T-helper 2 cell treated with Interferon-gamma antibody and Interleukin-4, amounts not matched to agents 5 μg/mL and 100 μg/mL, for 36 hours (primary cell): ENCODE data around the gene CBARP.
"Not testable (repeated sequence)": the region's sequence is repeated elsewhere in the genome, so short reads cannot be mapped to it uniquely, and the experiment has no call there.

Source experiments
- DNase-seq: peaks from one replicate; pipeline ENCODE4 v3.0.0; 2021; ENCODE audit warnings: low spot score
- H3K27ac Mint-ChIP-seq: one replicate; pipeline ENCODE4 v1.8.0; 2021; ENCODE audit warnings: mild to moderate bottlenecking, mixed read lengths
- H3K27me3 Mint-ChIP-seq: one replicate; pipeline ENCODE4 v1.8.0; 2021; ENCODE audit warnings: low read depth, mixed read lengths
- H3K36me3 Mint-ChIP-seq: one replicate; pipeline ENCODE4 v1.8.0; 2021; ENCODE audit warnings: low read depth, mixed read lengths
- H3K4me1 Mint-ChIP-seq: one replicate; pipeline ENCODE4 v1.8.0; 2021; ENCODE audit warnings: low read depth, mixed read lengths
- H3K4me3 Mint-ChIP-seq: one replicate; pipeline ENCODE4 v1.8.0; 2022; ENCODE audit warnings: mild to moderate bottlenecking, moderate library complexity, mixed read lengths
- H3K9me3 Mint-ChIP-seq: one replicate; pipeline ENCODE4 v1.8.0; 2021; ENCODE audit warnings: mixed read lengths

Gene CBARP

DNA sequence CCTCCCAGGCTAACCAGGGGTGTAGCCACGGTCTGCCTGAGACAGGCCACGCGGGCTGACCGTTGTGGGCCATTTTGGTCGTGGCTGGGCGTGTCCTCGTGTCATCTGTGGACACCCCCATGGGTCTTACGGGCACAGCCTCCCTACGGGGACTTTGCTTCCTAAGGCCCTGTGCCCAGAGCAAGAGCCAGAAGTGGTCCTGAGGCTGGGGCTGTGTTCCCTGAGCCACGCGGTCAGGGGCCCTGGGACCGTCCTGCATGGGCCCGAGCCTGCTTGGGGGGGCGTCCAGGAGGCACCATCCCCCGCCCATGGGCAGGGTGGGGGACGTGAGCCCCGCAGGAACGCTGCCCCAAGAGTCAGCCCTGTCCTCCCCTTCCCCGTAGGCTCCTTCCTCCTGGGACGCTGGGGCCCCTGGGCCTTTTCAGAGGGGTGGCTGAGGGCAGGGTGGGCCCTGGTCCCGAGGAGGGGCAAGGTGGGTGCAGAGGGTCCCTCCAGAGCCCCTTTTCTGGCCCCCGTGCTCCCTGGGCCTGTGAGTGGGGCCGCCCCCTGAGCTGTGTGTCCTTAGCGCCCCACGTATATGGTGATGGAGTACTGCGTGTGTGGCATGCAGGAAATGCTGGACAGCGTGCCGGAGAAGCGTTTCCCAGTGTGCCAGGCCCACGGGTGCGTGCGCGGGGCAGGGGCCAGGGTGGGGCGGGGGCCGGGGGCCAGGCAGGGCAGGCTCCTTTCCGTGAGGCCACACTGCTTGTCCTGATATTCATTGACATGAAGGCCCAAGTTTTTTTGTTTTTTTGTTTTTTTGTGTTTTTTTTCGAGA, 18.8 kb downstream of the CBARP start:
- peaks cover 2% of the 10 kb centered on the region for H3K36me3 Mint-ChIP-seq

GRCh38 chr19:1217366-1217765, 20.4 kb downstream of the CBARP start:
- H3K36me3 Mint-ChIP-seq: peaks cover 9% of the 10 kb centered on the region
- no peaks in the 10 kb centered on the region for H3K9me3 Mint-ChIP-seq
- H3K27me3 Mint-ChIP-seq: no peaks in the 10 kb centered on the region
- no peak overlapping the region for H3K4me3 Mint-ChIP-seq
- no peak overlapping the region for H3K27ac Mint-ChIP-seq
- H3K4me1 Mint-ChIP-seq: peaks cover 16% of the 10 kb centered on the region
- DNase-seq: no peak

More for the DNA sequence above, 18.8 kb downstream of the CBARP start:
- H3K4me1 Mint-ChIP-seq: peaks cover 7% of the 10 kb centered on the region
- H3K4me3 Mint-ChIP-seq: no peak overlapping the region
- no peaks in the 10 kb centered on the region for H3K9me3 Mint-ChIP-seq
- H3K27me3 Mint-ChIP-seq: no peaks in the 10 kb centered on the region
- DNase-seq: no peak
- no peak overlapping the region for H3K27ac Mint-ChIP-seq

DNA sequence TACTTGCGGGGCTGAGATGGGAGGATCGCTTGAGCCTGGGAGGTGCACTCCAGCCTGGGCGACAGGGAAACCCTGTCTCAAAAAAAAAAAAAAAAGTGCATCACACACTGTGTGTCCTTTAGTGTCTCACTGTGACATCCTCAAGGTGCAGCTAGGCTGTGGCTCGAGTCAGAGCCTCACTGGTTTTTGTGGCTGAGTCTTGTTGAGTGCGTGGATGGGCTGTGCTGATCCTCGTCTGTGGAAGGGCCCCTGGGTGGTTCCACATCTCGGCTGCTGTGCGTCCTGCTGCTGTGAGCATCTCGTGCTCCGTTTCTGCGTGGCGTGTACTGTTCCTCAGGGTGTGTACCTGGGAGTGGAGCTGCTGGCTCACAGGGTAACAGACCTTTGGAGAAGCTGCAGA, 21.0 kb downstream of the CBARP start:
- DNase-seq: no peak

GRCh38 chr19:1214862-1215731, 22.7 kb downstream of the CBARP start:
- H3K27ac Mint-ChIP-seq: no peak overlapping the region
- no peaks in the 10 kb centered on the region for H3K9me3 Mint-ChIP-seq
- H3K27me3 Mint-ChIP-seq: no peaks in the 10 kb centered on the region
- H3K36me3 Mint-ChIP-seq: peaks cover 13% of the 10 kb centered on the region
- DNase-seq: no peak
- H3K4me3 Mint-ChIP-seq: no peak overlapping the region
- H3K4me1 Mint-ChIP-seq: peaks cover 25% of the 10 kb centered on the region

More for the DNA sequence above, 21.0 kb downstream of the CBARP start:
- H3K27me3 Mint-ChIP-seq: no peaks in the 10 kb centered on the region
- peaks cover 10% of the 10 kb centered on the region for H3K36me3 Mint-ChIP-seq
- H3K9me3 Mint-ChIP-seq: no peaks in the 10 kb centered on the region
- peaks cover 17% of the 10 kb centered on the region for H3K4me1 Mint-ChIP-seq
- no peak overlapping the region for H3K4me3 Mint-ChIP-seq
- no peak overlapping the region for H3K27ac Mint-ChIP-seq

DNA sequence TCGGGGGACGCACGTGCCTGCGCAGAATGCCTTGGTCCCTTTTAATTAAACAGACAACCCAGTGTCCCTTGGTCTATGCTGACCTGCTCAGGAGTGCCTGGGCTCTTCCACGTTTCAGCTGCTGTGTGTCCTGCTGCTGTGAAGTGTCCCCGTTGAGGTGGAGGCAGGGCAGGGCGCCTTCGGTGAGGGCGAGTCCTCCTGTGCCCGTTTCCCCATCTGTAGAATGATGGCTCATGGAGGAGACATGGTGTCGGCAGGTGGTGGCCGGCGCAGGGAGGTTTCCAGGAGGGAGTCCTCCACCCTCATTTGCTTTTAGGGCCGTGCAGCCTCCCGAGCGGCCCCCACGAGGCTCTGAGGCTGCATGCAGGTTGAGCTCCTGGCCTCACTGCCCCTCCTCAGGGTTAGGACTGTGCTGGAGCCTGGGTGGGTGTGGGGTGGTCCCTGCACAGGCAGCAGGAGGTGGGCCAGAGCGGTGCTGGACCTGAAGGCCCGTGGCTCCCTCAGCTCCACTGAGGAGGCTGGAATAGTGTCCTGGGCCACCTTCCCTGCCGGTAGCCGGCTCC, 23.4 kb downstream of the CBARP start:
- Mint-ChIP-seq H3K4me3 (peak overlapping the region; percentile 83), H3K27me3 (no peaks in the 10 kb centered on the region), H3K27ac (peak overlapping the region; percentile 96), H3K36me3 (peaks cover 15% of the 10 kb centered on the region), H3K4me1 (peaks cover 28% of the 10 kb centered on the region), H3K9me3 (no peaks in the 10 kb centered on the region)
- no peak for DNase-seq

GRCh38 chr19:1213391-1214286, 24.2 kb downstream of the CBARP start:
- peak; percentile 59 for DNase-seq
- Mint-ChIP-seq H3K27me3 (no peaks in the 10 kb centered on the region), H3K4me1 (peaks cover 28% of the 10 kb centered on the region), H3K9me3 (no peaks in the 10 kb centered on the region), H3K4me3 (peak overlapping the region; percentile 83), H3K27ac (peak overlapping the region; percentile 96), H3K36me3 (peaks cover 15% of the 10 kb centered on the region)

GRCh38 chr19:1211494-1212234, 26.1 kb downstream of the CBARP start:
- Mint-ChIP-seq H3K9me3 (no peaks in the 10 kb centered on the region), H3K4me3 (peak overlapping the region; percentile 46), H3K4me1 (peaks cover 37% of the 10 kb centered on the region), H3K27me3 (no peaks in the 10 kb centered on the region), H3K36me3 (peaks cover 29% of the 10 kb centered on the region), H3K27ac (peak overlapping the region; percentile 41)
- DNase-seq: no peak

DNA sequence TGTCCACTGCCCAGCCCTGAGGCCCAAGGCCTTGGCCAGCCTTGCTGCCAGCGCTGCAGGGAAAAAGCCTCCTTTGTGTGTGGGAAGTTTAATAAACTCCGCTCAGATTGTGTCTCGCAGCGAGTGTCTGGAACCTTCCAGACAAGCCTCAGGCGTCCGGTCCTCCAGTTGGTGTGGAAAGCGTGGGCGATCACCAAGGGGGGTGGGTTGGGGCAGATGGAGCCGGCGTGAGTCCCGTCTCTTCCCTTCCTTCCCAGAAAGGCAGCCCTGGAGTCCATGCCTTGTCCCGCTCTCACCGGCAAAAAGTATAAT, 27.6 kb downstream of the CBARP start:
- H3K27ac Mint-ChIP-seq: peak overlapping the region; percentile 20
- no peak overlapping the region for H3K4me3 Mint-ChIP-seq
- no peaks in the 10 kb centered on the region for H3K27me3 Mint-ChIP-seq
- peaks cover 36% of the 10 kb centered on the region for H3K4me1 Mint-ChIP-seq
- H3K36me3 Mint-ChIP-seq: peaks cover 30% of the 10 kb centered on the region
- DNase-seq: no peak
- no peaks in the 10 kb centered on the region for H3K9me3 Mint-ChIP-seq

DNA sequence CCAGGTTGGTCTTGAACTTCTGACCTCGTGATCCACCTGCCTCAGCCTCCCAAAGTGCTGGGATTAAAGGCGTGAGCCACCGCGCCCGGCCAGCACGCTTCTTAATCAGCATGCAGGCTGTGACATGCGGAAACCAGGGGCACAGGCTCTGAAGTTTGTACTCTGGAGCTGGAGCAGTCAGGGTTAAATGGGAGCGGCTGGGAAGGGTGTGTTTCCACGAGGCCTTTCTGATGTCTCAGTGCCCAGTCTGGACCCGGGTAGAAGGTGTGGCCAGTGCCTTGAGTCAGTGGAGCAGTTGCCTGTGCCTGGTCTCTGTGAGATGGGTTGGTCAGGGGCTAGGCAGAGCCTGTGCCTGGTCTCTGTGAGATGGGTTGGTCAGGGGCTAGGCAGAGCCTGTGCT, 29.0 kb downstream of the CBARP start:
- peaks cover 27% of the 10 kb centered on the region for H3K36me3 Mint-ChIP-seq
- not testable (repeated sequence) for DNase-seq
- peaks cover 35% of the 10 kb centered on the region for H3K4me1 Mint-ChIP-seq

DNA sequence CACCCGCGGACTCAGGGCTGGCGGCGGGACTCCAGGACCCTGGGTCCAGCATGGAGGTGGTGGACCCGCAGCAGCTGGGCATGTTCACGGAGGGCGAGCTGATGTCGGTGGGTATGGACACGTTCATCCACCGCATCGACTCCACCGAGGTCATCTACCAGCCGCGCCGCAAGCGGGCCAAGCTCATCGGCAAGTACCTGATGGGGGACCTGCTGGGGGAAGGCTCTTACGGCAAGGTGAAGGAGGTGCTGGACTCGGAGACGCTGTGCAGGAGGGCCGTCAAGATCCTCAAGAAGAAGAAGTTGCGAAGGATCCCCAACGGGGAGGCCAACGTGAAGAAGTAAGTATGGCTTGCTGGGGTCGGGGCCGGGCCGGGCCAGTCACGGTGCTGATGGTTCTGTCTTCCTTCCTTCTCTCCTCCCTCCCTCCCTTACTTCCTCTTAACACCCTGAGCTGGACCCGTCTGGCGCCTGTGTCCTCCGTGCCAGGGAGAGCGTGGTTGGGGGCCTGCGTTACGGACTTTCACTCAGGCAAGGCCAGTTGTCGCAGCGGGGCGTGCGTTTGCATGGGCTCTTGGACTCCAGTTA, 30.8 kb downstream of the CBARP start:
- no peaks in the 10 kb centered on the region for H3K9me3 Mint-ChIP-seq
- H3K4me1 Mint-ChIP-seq: peaks cover 35% of the 10 kb centered on the region
- no peaks in the 10 kb centered on the region for H3K27me3 Mint-ChIP-seq
- H3K4me3 Mint-ChIP-seq: peak overlapping the region; percentile 93
- peak; percentile 25 for DNase-seq
- peaks cover 22% of the 10 kb centered on the region for H3K36me3 Mint-ChIP-seq
- H3K27ac Mint-ChIP-seq: peak overlapping the region; percentile 83

More for the DNA sequence above, 29.0 kb downstream of the CBARP start:
- not testable (repeated sequence) for H3K27ac Mint-ChIP-seq, H3K9me3 Mint-ChIP-seq, H3K27me3 Mint-ChIP-seq
- H3K4me3 Mint-ChIP-seq: peak overlapping the region; percentile 38

- no peaks in the 10 kb centered on the region for H3K27me3 Mint-ChIP-seq
- H3K4me3 Mint-ChIP-seq: peak overlapping the region; percentile 93
- H3K4me1 Mint-ChIP-seq: peaks cover 31% of the 10 kb centered on the region
- no peak for DNase-seq
- H3K36me3 Mint-ChIP-seq: peaks cover 18% of the 10 kb centered on the region
- H3K9me3 Mint-ChIP-seq: no peaks in the 10 kb centered on the region
- H3K27ac Mint-ChIP-seq: peak overlapping the region; percentile 83
Observed at GRCh38 chr19:1206150-1206863, 31.5 kb downstream of the CBARP start.
